ENCODE data around the gene CFAP77. TPM values are rescaled to one million over a fixed set of nuclear protein-coding genes. Genes with fewer than 3 reads are reported as not detected.

Gene CFAP77
- total RNA-seq, 2 donors from 2014 or later: not detected

GRCh38 chr9:132387133-132387532 lies 22.9 kb upstream of the CFAP77 start:
- Mint-ChIP-seq H3K27me3 (no peaks in the 10 kb centered on the region), H3K4me3 (no peak overlapping the region), H3K27ac (no peak overlapping the region), H3K36me3 (ENCODE audit: low read depth) (peaks cover 8% of the 10 kb centered on the region), H3K4me1 (peaks cover 10% of the 10 kb centered on the region)
- ATAC-seq (no peak), DNase-seq (no peak)
- no peaks in the 10 kb centered on the region for H3K9me3 ChIP-seq (ENCODE audit: control insufficient read depth, low read length, poor library complexity, severe bottlenecking)

GRCh38 chr9:132390966-132391365 lies 19.0 kb upstream of the CFAP77 start:
- H3K4me3 Mint-ChIP-seq: no peak overlapping the region
- H3K9me3 ChIP-seq (ENCODE audit: control insufficient read depth, low read length, poor library complexity, severe bottlenecking): no peaks in the 10 kb centered on the region
- H3K36me3 Mint-ChIP-seq (ENCODE audit: low read depth): peaks cover 4% of the 10 kb centered on the region
- no peak overlapping the region for H3K27ac Mint-ChIP-seq
- ATAC-seq: no peak
- H3K27me3 Mint-ChIP-seq: no peaks in the 10 kb centered on the region
- no peak for DNase-seq
- H3K4me1 Mint-ChIP-seq: no peaks in the 10 kb centered on the region

- no peak overlapping the region for H3K27ac Mint-ChIP-seq
- H3K4me3 Mint-ChIP-seq: no peak overlapping the region
- H3K9me3 ChIP-seq (ENCODE audit: control insufficient read depth, low read length, poor library complexity, severe bottlenecking): no peaks in the 10 kb centered on the region
- no peak for DNase-seq
- no peak for ATAC-seq
- H3K4me1 Mint-ChIP-seq: no peaks in the 10 kb centered on the region
- peaks cover 4% of the 10 kb centered on the region for H3K36me3 Mint-ChIP-seq (ENCODE audit: low read depth)
- no peaks in the 10 kb centered on the region for H3K27me3 Mint-ChIP-seq
Observed at GRCh38 chr9:132391449-132391848, 18.6 kb upstream of the CFAP77 start.

- no peak for ATAC-seq
- no peak for DNase-seq
- Mint-ChIP-seq H3K4me1 (no peaks in the 10 kb centered on the region), H3K27me3 (no peaks in the 10 kb centered on the region), H3K27ac (no peak overlapping the region), H3K4me3 (no peak overlapping the region), H3K36me3 (ENCODE audit: low read depth) (peaks cover 9% of the 10 kb centered on the region)
- no peaks in the 10 kb centered on the region for H3K9me3 ChIP-seq (ENCODE audit: control insufficient read depth, low read length, poor library complexity, severe bottlenecking)
Observed at GRCh38 chr9:132395560-132395959, 14.5 kb upstream of the CFAP77 start.

- Mint-ChIP-seq H3K27me3 (no peaks in the 10 kb centered on the region), H3K4me3 (no peak overlapping the region), H3K4me1 (peaks cover 30% of the 10 kb centered on the region), H3K27ac (peak overlapping the region; percentile 21), H3K36me3 (ENCODE audit: low read depth) (peaks cover 20% of the 10 kb centered on the region)
- no peaks in the 10 kb centered on the region for H3K9me3 ChIP-seq (ENCODE audit: control insufficient read depth, low read length, poor library complexity, severe bottlenecking)
- DNase-seq (no peak), ATAC-seq (no peak)
Observed at GRCh38 chr9:132401824-132402223, 8.2 kb upstream of the CFAP77 start.

- peaks cover 15% of the 10 kb centered on the region for H3K36me3 Mint-ChIP-seq (ENCODE audit: low read depth)
- H3K9me3 ChIP-seq (ENCODE audit: control insufficient read depth, low read length, poor library complexity, severe bottlenecking): no peaks in the 10 kb centered on the region
- peak overlapping the region; percentile 95 for H3K4me3 Mint-ChIP-seq
- ATAC-seq: no peak
- peaks cover 33% of the 10 kb centered on the region for H3K4me1 Mint-ChIP-seq
- no peak for DNase-seq
- peak overlapping the region; percentile 98 for H3K27ac Mint-ChIP-seq
- no peaks in the 10 kb centered on the region for H3K27me3 Mint-ChIP-seq
Observed at GRCh38 chr9:132404228-132404881, 5.7 kb upstream of the CFAP77 start.

- peak; percentile 83 to 90 (median 86) for DNase-seq
- peaks cover 39% of the 10 kb centered on the region for H3K4me1 Mint-ChIP-seq
- no peaks in the 10 kb centered on the region for H3K9me3 ChIP-seq (ENCODE audit: control insufficient read depth, low read length, poor library complexity, severe bottlenecking)
- ATAC-seq: peak; percentile 83
- peak within 1 kb of the TSS; percentile 95 for H3K4me3 Mint-ChIP-seq
- H3K36me3 Mint-ChIP-seq (ENCODE audit: low read depth): peaks cover 12% of the 10 kb centered on the region
- peak within 1 kb of the TSS; percentile 98 for H3K27ac Mint-ChIP-seq
- no peaks in the 10 kb centered on the region for H3K27me3 Mint-ChIP-seq
Observed at GRCh38 chr9:132406554-132407122, 3.4 kb upstream of the CFAP77 start, which contains the start of gene TTF1. TSS of gene TTF1 (minus strand) at chr9:132406840. CDS start at chr9:132402821, 4,019 bp downstream.

- DNase-seq: no peak
- H3K27me3 Mint-ChIP-seq: no peaks in the 10 kb centered on the region
- H3K4me1 Mint-ChIP-seq: peaks cover 41% of the 10 kb centered on the region
- no peaks in the 10 kb centered on the region for H3K9me3 ChIP-seq (ENCODE audit: control insufficient read depth, low read length, poor library complexity, severe bottlenecking)
- H3K4me3 Mint-ChIP-seq: peak overlapping the region; percentile 95
- no peak for ATAC-seq
- peaks cover 6% of the 10 kb centered on the region for H3K36me3 Mint-ChIP-seq (ENCODE audit: low read depth)
- H3K27ac Mint-ChIP-seq: peak overlapping the region; percentile 98
Observed at GRCh38 chr9:132407196-132407595, 2.8 kb upstream of the CFAP77 start.

GRCh38 chr9:132408521-132408920 lies 1.5 kb upstream of the CFAP77 start:
- Mint-ChIP-seq H3K4me1 (peaks cover 41% of the 10 kb centered on the region), H3K4me3 (no peak overlapping the region), H3K27me3 (peaks cover 8% of the 10 kb centered on the region), H3K36me3 (ENCODE audit: low read depth) (peaks cover 3% of the 10 kb centered on the region), H3K27ac (no peak overlapping the region)
- ATAC-seq (no peak), DNase-seq (no peak)
- no peaks in the 10 kb centered on the region for H3K9me3 ChIP-seq (ENCODE audit: control insufficient read depth, low read length, poor library complexity, severe bottlenecking)

- Mint-ChIP-seq H3K27me3 (peaks cover 29% of the 10 kb centered on the region), H3K27ac (peak overlapping the region; percentile 63)
- H3K9me3 ChIP-seq (ENCODE audit: control insufficient read depth, low read length, poor library complexity, severe bottlenecking): no peaks in the 10 kb centered on the region
Observed at GRCh38 chr9:132410642-132411041, 631 bp downstream of the CFAP77 start.

GRCh38 chr9:132411091-132411508 lies 1.1 kb downstream of the CFAP77 start:
- H3K27ac Mint-ChIP-seq: peak overlapping the region; percentile 63
- ATAC-seq (peak; percentile 72), DNase-seq (peak; percentile 55 to 64 (median 60))
- H3K9me3 ChIP-seq (ENCODE audit: control insufficient read depth, low read length, poor library complexity, severe bottlenecking): no peaks in the 10 kb centered on the region
- H3K27me3 Mint-ChIP-seq: peaks cover 30% of the 10 kb centered on the region
- peaks cover 19% of the 10 kb centered on the region for H3K4me1 Mint-ChIP-seq
- peak overlapping the region; percentile 81 for H3K4me3 Mint-ChIP-seq
- no peaks in the 10 kb centered on the region for H3K36me3 Mint-ChIP-seq (ENCODE audit: low read depth)

More at GRCh38 chr9:132410642-132411041, 631 bp downstream of the CFAP77 start:
- peak; percentile 46 for ATAC-seq
- no peaks in the 10 kb centered on the region for H3K36me3 Mint-ChIP-seq (ENCODE audit: low read depth)
- peak in 1 of 3 donors; percentile 19 for DNase-seq
- peak overlapping the region; percentile 81 for H3K4me3 Mint-ChIP-seq
- peaks cover 24% of the 10 kb centered on the region for H3K4me1 Mint-ChIP-seq

- no peaks in the 10 kb centered on the region for H3K9me3 ChIP-seq (ENCODE audit: control insufficient read depth, low read length, poor library complexity, severe bottlenecking)
- Mint-ChIP-seq H3K36me3 (ENCODE audit: low read depth) (no peaks in the 10 kb centered on the region), H3K4me1 (peaks cover 12% of the 10 kb centered on the region), H3K27me3 (peaks cover 36% of the 10 kb centered on the region), H3K27ac (no peak overlapping the region), H3K4me3 (no peak overlapping the region)
- ATAC-seq (no peak), DNase-seq (no peak)
Observed at GRCh38 chr9:132412089-132412488, 2.1 kb downstream of the CFAP77 start.

GRCh38 chr9:132413926-132414325 lies 3.9 kb downstream of the CFAP77 start:
- no peaks in the 10 kb centered on the region for H3K9me3 ChIP-seq (ENCODE audit: control insufficient read depth, low read length, poor library complexity, severe bottlenecking)
- Mint-ChIP-seq H3K27me3 (peaks cover 54% of the 10 kb centered on the region), H3K36me3 (ENCODE audit: low read depth) (no peaks in the 10 kb centered on the region), H3K4me3 (no peak overlapping the region), H3K27ac (no peak overlapping the region), H3K4me1 (peaks cover 12% of the 10 kb centered on the region)
- no peak for DNase-seq
- no peak for ATAC-seq

- Mint-ChIP-seq H3K27me3 (peaks cover 62% of the 10 kb centered on the region), H3K36me3 (ENCODE audit: low read depth) (no peaks in the 10 kb centered on the region), H3K27ac (no peak overlapping the region), H3K4me1 (peaks cover 12% of the 10 kb centered on the region), H3K4me3 (no peak overlapping the region)
- DNase-seq (no peak), ATAC-seq (no peak)
- no peaks in the 10 kb centered on the region for H3K9me3 ChIP-seq (ENCODE audit: control insufficient read depth, low read length, poor library complexity, severe bottlenecking)
Observed at GRCh38 chr9:132414731-132415130, 4.7 kb downstream of the CFAP77 start.

All from T-helper 17 cell (primary cell).